MM.1S (cell line): Measurements from ENCODE around the gene SPOCK1.

Experiments
- CTCF ChIP-seq: fragments of 300-600 bp; sonication (generic); IDR thresholded peaks from 2 replicates; pipeline ENCODE4 v1.5.1; 2016; ENCODE audit warnings: antibody characterized with exemption, low read length, mixed read lengths
- EZH2 ChIP-seq: fragments of 300-600 bp; sonication (generic); optimal IDR thresholded peaks from 2 replicates; pipeline ENCODE3; 2017; ENCODE audit warnings: low read depth, mild to moderate bottlenecking, antibody characterized with exemption, low read length, mixed read lengths
- EZH2phosphoT487 ChIP-seq: fragments of 300-600 bp; sonication (generic); IDR thresholded peaks from 2 replicates; pipeline ENCODE4 v1.6.1; 2018; ENCODE audit warnings: antibody characterized with exemption, low read length

- TF ChIP-seq CTCF (no peak), EZH2 (no peak), EZH2phosphoT487 (no peak)
Observed at GRCh38 chr5:137303509-137303908, 195.6 kb downstream of the SPOCK1 start.
